ENCODE data around the gene RTP3. TPM values are rescaled to one million over a fixed set of nuclear protein-coding genes. Genes with fewer than 3 reads are reported as not detected.

Gene RTP3
- total and polyA plus RNA-seq, 4 donors = not detected

GRCh38 chr3:46517016-46517783 is 19.4 kb downstream of the RTP3 start:
- 76 to 90% methylated on average over 7 of the region's 7 CpGs for WGBS, 2 donors
- no peak for TF ChIP-seq CTCF (IDR thresholded peaks at IDR 0.05; ENCODE audit: control extremely low read depth, extremely low read depth)
- DNase-seq (no peak), ATAC-seq (ENCODE audit: insufficient read depth, low FRiP score) (no peak)
- H3K27me3 ChIP-seq (ENCODE audit: control insufficient read depth in 3 of 3, insufficient read depth in 3 of 3, low read length in 2 of 3) = no peaks in the 10 kb centered on the region
- H3K9me3 ChIP-seq (ENCODE audit: control insufficient read depth in 4 of 4, insufficient read depth in 3 of 4, low read length in 3 of 4) = no peaks in the 10 kb centered on the region
- no peak overlapping the region for H3K4me3 ChIP-seq
- H3K27ac ChIP-seq (ENCODE audit: low read depth in 1 of 2, low read length in 1 of 2) = no peak overlapping the region
- H3K36me3 ChIP-seq (ENCODE audit: control insufficient read depth in 4 of 4, insufficient read depth in 4 of 4, low read length in 4 of 4) = no peaks in the 10 kb centered on the region
- no peak overlapping the region for H3K9ac ChIP-seq (ENCODE audit: insufficient read depth in 1 of 2, low read length in 2 of 2)
- peaks cover 0 to 2% (median 0%) of the 10 kb centered on the region in 5 donors for H3K4me1 ChIP-seq (ENCODE audit: control insufficient read depth in 5 of 5, insufficient read depth in 5 of 5, low read length in 5 of 5)

GRCh38 chr3:46517784-46518181 is 20.0 kb downstream of the RTP3 start:
- Histone ChIP-seq H3K36me3 (ENCODE audit: control insufficient read depth in 4 of 4, insufficient read depth in 4 of 4, low read length in 4 of 4) (no peaks in the 10 kb centered on the region), H3K9ac (ENCODE audit: insufficient read depth in 1 of 2, low read length in 2 of 2) (no peak overlapping the region), H3K27me3 (ENCODE audit: control insufficient read depth in 3 of 3, insufficient read depth in 3 of 3, low read length in 2 of 3) (no peaks in the 10 kb centered on the region), H3K9me3 (ENCODE audit: control insufficient read depth in 4 of 4, insufficient read depth in 3 of 4, low read length in 3 of 4) (no peaks in the 10 kb centered on the region), H3K4me1 (ENCODE audit: control insufficient read depth in 5 of 5, insufficient read depth in 5 of 5, low read length in 5 of 5) (peaks cover 0 to 2% (median 0%) of the 10 kb centered on the region in 5 donors), H3K4me3 (no peak overlapping the region), H3K27ac (ENCODE audit: low read depth in 1 of 2, low read length in 1 of 2) (no peak overlapping the region)
- no peak for TF ChIP-seq CTCF (IDR thresholded peaks at IDR 0.05; ENCODE audit: control extremely low read depth, extremely low read depth)
- ATAC-seq (ENCODE audit: insufficient read depth, low FRiP score) (no peak), DNase-seq (no peak)
- 90 to 95% methylated on average over 2 of the region's 2 CpGs for WGBS, 2 donors

GRCh38 chr3:46519952-46520351 is 22.2 kb downstream of the RTP3 start:
- Histone ChIP-seq H3K27me3 (ENCODE audit: control insufficient read depth in 3 of 3, insufficient read depth in 3 of 3, low read length in 2 of 3) (no peaks in the 10 kb centered on the region), H3K36me3 (ENCODE audit: control insufficient read depth in 4 of 4, insufficient read depth in 4 of 4, low read length in 4 of 4) (no peaks in the 10 kb centered on the region), H3K9me3 (ENCODE audit: control insufficient read depth in 4 of 4, insufficient read depth in 3 of 4, low read length in 3 of 4) (no peaks in the 10 kb centered on the region), H3K27ac (ENCODE audit: low read depth in 1 of 2, low read length in 1 of 2) (no peak overlapping the region), H3K4me1 (ENCODE audit: control insufficient read depth in 5 of 5, insufficient read depth in 5 of 5, low read length in 5 of 5) (peaks cover 0 to 2% (median 0%) of the 10 kb centered on the region in 5 donors), H3K4me3 (no peak overlapping the region), H3K9ac (ENCODE audit: insufficient read depth in 1 of 2, low read length in 2 of 2) (no peak overlapping the region)
- DNase-seq (no peak), ATAC-seq (ENCODE audit: insufficient read depth, low FRiP score) (no peak)
- 99 to 100% methylated on average over 2 of the region's 2 CpGs for WGBS, 2 donors
- TF ChIP-seq CTCF (IDR thresholded peaks at IDR 0.05; ENCODE audit: control extremely low read depth, extremely low read depth) = no peak
